Tibial nerve (tissue), 3 donors: ENCODE results near the gene NKD2.

Source experiments
- CTCF ChIP-seq, 5 experiments: fragments of 200-600 bp in 3 of 5; fragments of 450-650 bp in 2 of 5; sonication (generic) in 3 of 5; IDR thresholded peaks; one replicate each; pipeline ENCODE4 v1.5.1; 2016 to 2019; ENCODE audit warnings: antibody characterized with exemption in 5 of 5, mild to moderate bottlenecking in 3 of 5, moderate library complexity in 2 of 5
- POLR2A ChIP-seq, 2 donors: fragments of 450-650 bp; IDR thresholded peaks; one replicate each; pipeline ENCODE4 v1.6.1; 2017; ENCODE audit warnings: antibody characterized with exemption in 2 of 2, mild to moderate bottlenecking in 2 of 2, moderate library complexity in 2 of 2

GRCh38 chr5:999032-999501 lies 9.5 kb upstream of the NKD2 start:
- TF ChIP-seq CTCF (IDR thresholded peaks at IDR 0.05) (no peak), POLR2A (IDR thresholded peaks at IDR 0.05) (no peak)
